Lung (tissue), 12 donors: ENCODE data around the gene ATRNL1. TPM values are rescaled to one million over a fixed set of nuclear protein-coding genes. Genes with fewer than 3 reads are reported as not detected.

Experiments used
- ATAC-seq: fragments of 200-7000 bp; cut with Tn5 transposase; one replicate; pipeline ENCODE4 v1.9.1; 2020; ENCODE audit warnings: moderate number of reproducible peaks; ENCODE audit not compliant: insufficient read depth, low FRiP score
- DNase-seq, 3 donors: peaks; one replicate each; pipeline ENCODE4 v3.0.0-alpha.2; 2013 to 2017
- H3K27ac ChIP-seq, 2 donors: one replicate each; pipeline ENCODE4 v1.5.1; 2013; ENCODE audit warnings: mild to moderate bottlenecking in 2 of 2, moderate library complexity in 2 of 2, control low read depth in 1 of 2, inconsistent platforms in 1 of 2, low read depth in 1 of 2, low read length in 1 of 2
- H3K27me3 ChIP-seq, 3 donors: one replicate each; pipeline ENCODE4 v1.5.1; 2013; ENCODE audit warnings: low read length in 2 of 3; ENCODE audit not compliant: control insufficient read depth in 3 of 3, insufficient read depth in 3 of 3
- H3K36me3 ChIP-seq, 4 donors: one replicate each; pipeline ENCODE4 v1.5.1; 2013; ENCODE audit warnings: low read length in 4 of 4, mild to moderate bottlenecking in 1 of 4, moderate library complexity in 1 of 4; ENCODE audit not compliant: control insufficient read depth in 4 of 4, insufficient read depth in 4 of 4
- H3K4me1 ChIP-seq, 5 donors: one replicate each; pipeline ENCODE4 v1.5.1; 2013; ENCODE audit warnings: low read length in 5 of 5, mild to moderate bottlenecking in 2 of 5, moderate library complexity in 1 of 5; ENCODE audit not compliant: control insufficient read depth in 5 of 5, insufficient read depth in 5 of 5
- H3K4me3 ChIP-seq: one replicate; pipeline ENCODE4 v1.5.1; 2013; ENCODE audit warnings: mild to moderate bottlenecking, control low read depth, moderate library complexity
- H3K9ac ChIP-seq, 2 donors: one replicate each; pipeline ENCODE4 v1.5.1; 2013; ENCODE audit warnings: low read length in 2 of 2, control low read depth in 1 of 2; ENCODE audit not compliant: insufficient read depth in 1 of 2
- H3K9me3 ChIP-seq, 4 donors: one replicate each; pipeline ENCODE4 v1.5.1; 2013; ENCODE audit warnings: low read length in 3 of 4, mild to moderate bottlenecking in 1 of 4, moderate library complexity in 1 of 4; ENCODE audit not compliant: control insufficient read depth in 4 of 4, insufficient read depth in 3 of 4
- CTCF ChIP-seq: IDR thresholded peaks from 2 replicates; pipeline ENCODE4 v1.5.1; 2012; ENCODE audit warnings: mild to moderate bottlenecking; ENCODE audit errors: control extremely low read depth, extremely low read depth
- WGBS, 2 donors: extraction: QIAGEN DNeasy Blood & Tissue Kit; methylation state at CpG; one replicate each; pipeline ENCODE4 v1.1.7; 2013; 5-methylcytosine and 5-hydroxymethylcytosine counted together
- polyA plus RNA-seq, 2 donors: library from polyadenylated mRNA; stranded (reverse); fragments of 200-250 nt; gene quantifications; one replicate each; pipeline ENCODE4 v1.2.1, GENCODE V29; 2013
- total RNA-seq, 2 donors: library from RNA; depleted of rRNA in 1 of 2; stranded (reverse); fragments of >200 nt in 1 of 2; gene quantifications; one replicate each; pipeline ENCODE4 v1.2.1, GENCODE V29; 2014 to 2021
- donor health status: control.
- donor health status: control.
- donor health status: Bipolar disorder and iron deficiency.
- donor health status: healthy.
- donor health status: DM: yes; HTN: yes; CAD: no.

The ATRNL1 gene
- total and polyA plus RNA-seq, 4 donors = 0.05 to 11.1 (median 0.24) TPM

DNA sequence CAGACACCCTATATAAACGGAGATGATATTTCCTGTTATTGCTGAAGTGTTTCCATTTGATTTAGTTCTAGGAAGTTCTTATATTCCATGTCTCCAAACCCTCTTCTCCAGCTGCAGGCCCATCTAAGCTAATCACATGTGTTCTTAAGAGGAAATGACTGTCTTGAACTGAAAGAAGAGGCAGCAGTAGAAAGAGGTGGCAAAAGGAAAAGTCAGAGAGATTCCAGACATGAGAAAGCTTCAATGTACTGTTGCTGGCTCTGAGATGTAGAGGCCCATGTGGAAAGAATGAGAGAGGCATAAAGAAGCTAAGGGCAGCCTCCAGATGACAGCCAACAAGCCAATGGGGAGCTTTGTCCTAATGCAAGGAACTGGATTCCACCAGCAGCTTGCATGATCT is 892.6 kb downstream of the ATRNL1 start:
- H3K4me1 ChIP-seq = peaks cover 0 to 8% (median 0%) of the 10 kb centered on the region in 5 donors
- no peaks in the 10 kb centered on the region for H3K9me3 ChIP-seq
- TF ChIP-seq CTCF = no peak
- 20 to 55% methylated on average over 1 of the region's 1 CpG for WGBS, 2 donors
- ATAC-seq (no peak), DNase-seq (no peak)
- H3K9ac ChIP-seq = no peak overlapping the region
- no peaks in the 10 kb centered on the region for H3K27me3 ChIP-seq
- H3K4me3 ChIP-seq = no peak overlapping the region
- H3K36me3 ChIP-seq = no peaks in the 10 kb centered on the region
- no peak overlapping the region for H3K27ac ChIP-seq

GRCh38 chr10:115988380-115988779 is 895.2 kb downstream of the ATRNL1 start:
- WGBS, 2 donors = 90 to 93% methylated on average over 3 of the region's 3 CpGs
- ATAC-seq (no peak), DNase-seq (no peak)
- Histone ChIP-seq H3K27ac (no peak overlapping the region), H3K9me3 (peaks cover 0 to 3% (median 0%) of the 10 kb centered on the region in 4 donors), H3K4me1 (no peaks in the 10 kb centered on the region), H3K4me3 (no peak overlapping the region), H3K9ac (no peak overlapping the region), H3K36me3 (no peaks in the 10 kb centered on the region), H3K27me3 (no peaks in the 10 kb centered on the region)
- no peak for TF ChIP-seq CTCF

- no peaks in the 10 kb centered on the region for H3K27me3 ChIP-seq
- H3K4me3 ChIP-seq = no peak overlapping the region
- no peak overlapping the region for H3K9ac ChIP-seq
- no peak overlapping the region for H3K27ac ChIP-seq
- WGBS, 2 donors = 78 to 84% methylated on average over 3 of the region's 3 CpGs
- ATAC-seq (no peak), DNase-seq (no peak)
- H3K4me1 ChIP-seq = no peaks in the 10 kb centered on the region
- peaks cover 0 to 3% (median 0%) of the 10 kb centered on the region in 4 donors for H3K9me3 ChIP-seq
- TF ChIP-seq CTCF = no peak
- no peaks in the 10 kb centered on the region for H3K36me3 ChIP-seq
These were observed 896.5 kb downstream of the ATRNL1 start for GRCh38 chr10:115989621-115990020.
